Renal pelvis (tissue), 12 donors: ENCODE measurements around the gene SSX2IP. TPM values are rescaled to one million over a fixed set of nuclear protein-coding genes. Genes with fewer than 3 reads are reported as not detected.
"Not testable (repeated sequence)": the region's sequence is repeated elsewhere in the genome, so short reads cannot be mapped to it uniquely, and the experiment has no call there.

Experiments
- DNase-seq: peaks from one replicate; pipeline ENCODE4 v3.0.0-alpha.2; 2013
- long read RNA-seq, 16 experiments: transcript quantifications; one replicate each; lab custom pipeline, GENCODE V29; 2026
- polyA plus RNA-seq, 3 donors: library from polyadenylated mRNA; unstranded; fragments of 120-200 nt; gene quantifications; one replicate each; pipeline ENCODE4 v1.2.1, GENCODE V29; 2013; ENCODE audit not compliant: insufficient read length in 3 of 3

Gene SSX2IP, protein sequence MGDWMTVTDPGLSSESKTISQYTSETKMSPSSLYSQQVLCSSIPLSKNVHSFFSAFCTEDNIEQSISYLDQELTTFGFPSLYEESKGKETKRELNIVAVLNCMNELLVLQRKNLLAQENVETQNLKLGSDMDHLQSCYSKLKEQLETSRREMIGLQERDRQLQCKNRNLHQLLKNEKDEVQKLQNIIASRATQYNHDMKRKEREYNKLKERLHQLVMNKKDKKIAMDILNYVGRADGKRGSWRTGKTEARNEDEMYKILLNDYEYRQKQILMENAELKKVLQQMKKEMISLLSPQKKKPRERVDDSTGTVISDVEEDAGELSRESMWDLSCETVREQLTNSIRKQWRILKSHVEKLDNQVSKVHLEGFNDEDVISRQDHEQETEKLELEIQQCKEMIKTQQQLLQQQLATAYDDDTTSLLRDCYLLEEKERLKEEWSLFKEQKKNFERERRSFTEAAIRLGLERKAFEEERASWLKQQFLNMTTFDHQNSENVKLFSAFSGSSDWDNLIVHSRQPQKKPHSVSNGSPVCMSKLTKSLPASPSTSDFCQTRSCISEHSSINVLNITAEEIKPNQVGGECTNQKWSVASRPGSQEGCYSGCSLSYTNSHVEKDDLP
- polyA plus RNA-seq = 10 to 100 TPM; 34.3 to 40.7 (median 36.9) TPM
- long read RNA-seq, donor 1, full-length matches to known transcripts = 4 of 4 reads
- long read RNA-seq, donor 1, partial matches to known transcripts = 0 of 4 reads
- long read RNA-seq, donor 1, other reads (novel, unspliced or antisense) = 0 of 4 reads
- long read RNA-seq, donor 2, full-length matches to known transcripts = 1 of 1 reads
- long read RNA-seq, donor 2, partial matches to known transcripts = 0 of 1 reads
- long read RNA-seq, donor 2, other reads (novel, unspliced or antisense) = 0 of 1 reads
- long read RNA-seq, donor 3, partial matches to known transcripts = 0 of 2 reads
- long read RNA-seq, donor 3, other reads (novel, unspliced or antisense) = 0 of 2 reads
- long read RNA-seq, donor 4, full-length matches to known transcripts = 5 of 5 reads
- long read RNA-seq, donor 4, partial matches to known transcripts = 0 of 5 reads
- long read RNA-seq, donor 4, other reads (novel, unspliced or antisense) = 0 of 5 reads
- long read RNA-seq, donor 5, full-length matches to known transcripts = 1 of 1 reads
- long read RNA-seq, donor 5, partial matches to known transcripts = 0 of 1 reads
- long read RNA-seq, donor 5, other reads (novel, unspliced or antisense) = 0 of 1 reads
- long read RNA-seq, donor 6, partial matches to known transcripts = 0 of 1 reads
- long read RNA-seq, donor 6, other reads (novel, unspliced or antisense) = 0 of 1 reads
- long read RNA-seq, donor 7, partial matches to known transcripts = 0 of 4 reads
- long read RNA-seq, donor 7, other reads (novel, unspliced or antisense) = 0 of 4 reads
- long read RNA-seq, donor 8 = 0 reads
- long read RNA-seq, donor 9, full-length matches to known transcripts = 4 of 4 reads
- long read RNA-seq, donor 9, partial matches to known transcripts = 0 of 4 reads
- long read RNA-seq, donor 9, other reads (novel, unspliced or antisense) = 0 of 4 reads
- long read RNA-seq, donor 10, full-length matches to known transcripts = 2 of 2 reads
- long read RNA-seq, donor 10, partial matches to known transcripts = 0 of 2 reads
- long read RNA-seq, donor 10, other reads (novel, unspliced or antisense) = 0 of 2 reads
- long read RNA-seq, donor 11, full-length matches to known transcripts = 3 of 3 reads
- long read RNA-seq, donor 11, partial matches to known transcripts = 0 of 3 reads
- long read RNA-seq, donor 11, other reads (novel, unspliced or antisense) = 0 of 3 reads
- long read RNA-seq, donor 12, transcript SSX2IP-210 (13 exons, 1,933 nt) = major isoform, 6 of 11 reads
- long read RNA-seq, donor 12, partial matches to known transcripts = 5 of 11 reads
- long read RNA-seq, donor 12, other reads (novel, unspliced or antisense) = 0 of 11 reads
- long read RNA-seq, donor 13, full-length matches to known transcripts = 2 of 2 reads
- long read RNA-seq, donor 13, partial matches to known transcripts = 0 of 2 reads
- long read RNA-seq, donor 13, other reads (novel, unspliced or antisense) = 0 of 2 reads
- long read RNA-seq, donor 14 = 0 reads
- long read RNA-seq, donor 15, full-length matches to known transcripts = 4 of 4 reads
- long read RNA-seq, donor 15, partial matches to known transcripts = 0 of 4 reads
- long read RNA-seq, donor 15, other reads (novel, unspliced or antisense) = 0 of 4 reads
- long read RNA-seq, donor 16, full-length matches to known transcripts = 2 of 2 reads
- long read RNA-seq, donor 16, partial matches to known transcripts = 0 of 2 reads
- long read RNA-seq, donor 16, other reads (novel, unspliced or antisense) = 0 of 2 reads

DNA sequence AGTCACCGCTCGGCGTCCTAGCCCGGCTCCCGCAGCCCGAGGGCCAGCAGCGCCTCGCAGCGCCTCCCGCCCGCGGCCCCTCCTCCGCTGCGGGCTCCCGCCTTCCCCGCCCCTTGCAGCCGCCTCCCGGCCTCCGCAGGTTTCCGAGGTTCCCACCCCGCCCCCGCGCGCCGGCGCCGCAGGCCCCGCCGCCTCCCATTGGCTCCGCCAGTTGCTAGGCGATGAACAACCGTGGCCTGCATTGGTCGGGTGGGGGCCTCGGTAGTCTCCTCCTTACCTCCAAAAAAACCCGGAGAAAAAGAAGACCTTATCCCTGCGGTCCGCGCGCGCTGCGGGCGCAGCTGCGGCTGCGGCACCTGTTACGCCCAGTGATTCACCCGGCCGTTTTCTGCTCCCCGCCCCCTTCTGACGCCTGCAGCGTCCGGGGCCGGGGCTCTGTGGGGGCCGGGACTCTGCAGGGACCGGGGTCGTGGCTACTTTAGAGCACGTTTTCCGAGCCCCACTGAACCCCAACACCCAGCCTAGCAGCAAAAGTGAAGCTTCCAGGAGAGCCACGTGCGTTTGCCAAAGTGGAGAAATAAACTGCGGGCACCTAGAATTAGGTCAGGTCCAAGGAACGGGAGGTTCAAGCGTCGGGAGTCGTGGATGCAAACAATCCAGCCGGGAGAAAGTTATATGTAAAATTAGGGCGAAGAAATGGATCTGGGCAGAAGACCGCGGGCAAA, at the start of gene SSX2IP:
SSX2IP (minus strand) TSS at position 65 of the 725 bp plus-strand sequence. CDS start 19,242 bp downstream, outside the sequence.
- DNase-seq = peak; percentile 96

DNA sequence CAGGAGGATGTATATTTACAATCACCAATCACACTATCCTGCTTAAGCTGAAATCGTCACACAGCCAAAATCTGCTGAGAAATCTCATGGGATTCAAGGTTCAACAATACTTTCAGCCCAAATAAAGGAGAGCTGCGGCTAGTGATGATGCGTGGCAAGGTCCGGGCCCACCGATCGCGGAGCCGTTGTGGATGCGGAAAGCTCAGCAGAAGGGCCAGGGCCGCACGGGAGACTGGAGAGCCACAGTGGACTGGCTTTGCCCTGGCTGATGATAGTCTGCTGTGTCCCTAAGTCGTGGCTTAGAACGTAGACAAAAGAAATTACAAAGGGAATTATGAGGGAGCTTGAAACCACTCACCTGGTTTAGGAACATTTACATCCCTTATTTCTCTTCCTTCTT, 48.0 kb upstream of the SSX2IP start:
- no peak for DNase-seq

DNA sequence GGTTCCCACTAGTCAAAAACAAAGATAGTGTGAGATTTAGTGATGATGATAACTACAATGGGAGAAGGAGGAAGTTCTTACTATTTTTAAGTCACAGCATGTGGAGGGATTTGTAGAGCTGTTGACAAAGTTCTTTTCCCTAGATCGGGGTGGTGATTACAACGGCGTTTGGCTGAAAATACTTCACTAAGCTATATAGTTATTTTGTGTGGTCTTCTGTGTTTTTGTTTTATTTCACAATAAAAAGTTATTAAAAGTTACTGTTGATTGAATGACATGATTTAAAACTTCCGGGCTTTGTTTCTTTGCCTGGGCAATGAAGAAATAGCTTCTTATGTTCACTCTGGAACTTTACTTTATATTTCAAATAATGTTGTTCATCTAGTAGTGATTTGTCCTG, 47.3 kb upstream of the SSX2IP start:
- DNase-seq = no peak

DNA sequence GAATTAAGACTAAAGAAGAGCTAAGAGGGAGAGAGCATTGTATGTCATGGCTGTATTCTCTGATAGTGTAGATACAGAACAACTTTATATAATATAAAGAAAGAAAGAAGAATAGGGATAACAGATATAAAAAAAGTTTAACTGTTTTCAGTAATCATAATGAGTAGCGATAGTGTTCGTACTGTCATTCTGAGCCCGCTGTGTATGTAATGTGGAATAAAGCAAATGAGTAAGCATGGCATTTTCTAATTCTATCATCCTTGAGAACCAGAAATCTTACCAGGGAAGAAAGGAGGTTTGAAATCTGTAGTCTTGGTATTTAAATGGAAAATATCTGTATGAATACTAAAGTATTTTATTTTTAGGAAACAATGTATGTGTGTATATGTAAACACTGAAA, 46.7 kb upstream of the SSX2IP start:
- DNase-seq = no peak

DNA sequence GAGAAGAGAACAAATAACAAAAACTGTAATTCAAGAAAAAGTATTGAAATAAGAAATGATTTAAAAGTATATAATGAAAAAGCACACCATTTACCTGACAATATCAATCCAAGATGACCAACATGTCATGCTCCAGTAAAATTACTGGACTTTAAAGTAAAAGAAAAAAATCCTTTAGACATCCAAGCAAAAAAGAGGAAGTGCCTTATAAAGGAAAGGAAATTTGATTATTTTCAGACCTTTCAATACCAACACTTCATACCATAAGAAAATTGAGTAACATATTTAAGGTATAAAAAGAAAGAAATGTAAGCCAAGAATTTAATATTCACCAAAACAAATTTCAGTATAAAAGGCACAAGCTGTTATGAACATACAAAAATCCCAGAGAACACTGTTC, 46.2 kb upstream of the SSX2IP start:
- DNase-seq = no peak

DNA sequence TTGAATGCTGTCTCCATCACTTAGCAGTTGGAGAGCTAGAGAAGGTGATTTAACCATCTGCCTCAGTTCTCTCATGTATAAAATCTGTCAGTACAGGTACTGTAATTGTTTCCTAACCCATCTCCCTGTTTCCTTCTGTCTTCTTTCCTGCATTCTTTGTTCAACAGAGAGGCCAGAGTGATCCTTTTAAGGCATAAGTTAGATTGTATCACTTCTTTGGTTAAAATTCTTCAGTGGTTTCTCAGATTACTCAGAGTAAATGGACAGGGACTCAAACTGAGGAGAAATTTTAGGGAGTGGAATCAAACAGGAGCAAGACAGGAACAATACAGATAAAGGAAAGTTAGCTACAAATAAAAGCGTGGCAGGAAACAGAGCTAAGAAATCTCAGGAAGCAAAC, 45.2 kb upstream of the SSX2IP start:
- no peak for DNase-seq

DNA sequence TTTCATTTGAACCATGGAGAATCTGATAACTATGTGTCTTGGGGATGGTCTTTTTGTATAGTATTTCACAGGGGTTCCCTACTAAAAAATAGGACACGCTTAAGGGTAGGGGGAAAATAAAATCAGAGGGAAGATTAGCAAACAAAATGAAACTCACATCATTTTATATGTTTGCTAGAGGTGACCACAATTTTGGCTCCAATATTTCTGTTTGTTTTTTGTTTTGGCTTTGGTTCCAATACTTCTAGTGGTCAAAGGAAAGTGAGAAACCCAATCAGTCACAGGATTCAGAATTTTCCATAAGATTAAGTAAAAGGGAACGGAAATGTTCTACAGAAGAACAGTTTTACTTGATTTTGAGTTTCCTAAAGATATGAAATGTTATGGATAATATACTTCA, 42.3 kb upstream of the SSX2IP start:
- no peak for DNase-seq

DNA sequence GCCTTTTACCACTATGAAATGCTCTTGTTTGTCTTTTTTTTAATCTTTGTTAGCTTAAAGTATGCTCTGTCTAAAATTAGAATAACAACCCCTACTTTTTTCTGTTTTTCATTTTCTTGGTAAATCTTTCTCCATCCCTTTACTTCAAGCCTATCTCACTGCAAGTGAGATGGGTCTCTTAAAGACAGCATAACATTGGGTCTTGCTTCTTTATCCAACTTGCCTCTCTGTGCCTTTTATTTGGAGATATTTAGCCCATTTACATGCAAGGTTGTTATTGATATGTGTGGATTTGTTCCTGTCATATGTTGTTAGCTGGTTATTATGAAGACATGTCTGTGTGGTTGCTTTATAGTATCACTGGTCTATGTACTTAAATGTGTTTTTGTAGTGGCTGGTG, 41.3 kb upstream of the SSX2IP start:
- DNase-seq = no peak

DNA sequence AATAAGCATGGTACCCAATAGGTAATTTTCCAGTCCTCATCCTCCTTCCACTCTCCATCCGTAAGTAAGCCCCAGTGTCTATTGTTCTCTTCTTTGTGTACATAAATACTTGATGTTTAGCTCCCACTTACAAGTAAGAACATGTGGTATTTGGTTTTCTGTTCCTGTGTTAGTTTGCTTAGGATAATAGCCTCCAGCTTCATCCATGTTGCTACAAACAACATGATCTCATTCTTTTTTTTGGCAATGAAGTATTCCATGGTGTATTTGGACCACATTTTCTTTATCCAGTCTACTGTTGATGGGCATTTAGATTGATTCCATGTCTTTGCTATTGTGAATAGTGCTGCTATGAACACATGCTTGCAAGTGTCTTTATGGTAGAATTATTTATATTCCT, 37.5 kb upstream of the SSX2IP start:
- not testable (repeated sequence) for DNase-seq

DNA sequence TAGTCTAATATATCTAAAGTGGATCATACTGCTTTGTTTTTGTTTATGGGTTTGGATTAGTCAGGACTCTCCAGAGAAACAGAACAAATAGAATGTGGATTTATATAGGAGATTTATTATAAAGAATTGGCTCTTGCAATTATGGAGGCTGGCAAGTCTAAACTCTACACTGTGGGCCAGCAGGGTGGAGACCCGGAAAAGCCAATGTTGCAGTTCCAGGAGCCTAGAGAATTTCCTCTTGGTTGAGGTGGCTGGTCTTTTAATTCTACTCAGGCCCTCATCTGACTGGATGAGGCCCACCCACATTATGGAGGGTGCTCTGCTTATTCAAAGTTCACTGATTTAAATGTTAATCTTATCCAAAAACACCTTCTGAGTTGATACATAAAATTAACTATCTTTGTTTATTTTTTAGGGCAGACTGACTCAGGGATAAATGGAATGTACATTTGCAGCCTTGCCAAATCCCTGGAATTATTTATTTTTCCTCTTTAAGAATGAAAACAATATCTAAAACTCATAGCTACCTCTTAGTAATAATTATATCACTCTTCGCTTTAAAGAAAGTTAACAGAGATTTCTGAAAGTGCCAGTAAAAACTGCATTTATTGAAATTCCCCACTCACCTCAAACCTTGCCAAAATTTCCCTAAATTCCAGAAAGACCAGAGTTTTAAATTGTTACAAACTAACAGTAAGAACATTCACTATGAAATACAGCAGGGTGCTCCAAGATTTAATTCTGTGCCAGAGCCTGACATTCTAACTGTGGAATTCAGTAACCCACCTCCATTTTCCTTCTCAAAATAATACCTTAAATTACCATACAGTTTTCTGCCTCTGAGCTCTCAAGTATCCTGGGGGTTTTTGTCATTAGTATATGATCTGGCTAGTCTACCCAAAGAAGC, 36.6 kb upstream of the SSX2IP start:
- no peak for DNase-seq

DNA sequence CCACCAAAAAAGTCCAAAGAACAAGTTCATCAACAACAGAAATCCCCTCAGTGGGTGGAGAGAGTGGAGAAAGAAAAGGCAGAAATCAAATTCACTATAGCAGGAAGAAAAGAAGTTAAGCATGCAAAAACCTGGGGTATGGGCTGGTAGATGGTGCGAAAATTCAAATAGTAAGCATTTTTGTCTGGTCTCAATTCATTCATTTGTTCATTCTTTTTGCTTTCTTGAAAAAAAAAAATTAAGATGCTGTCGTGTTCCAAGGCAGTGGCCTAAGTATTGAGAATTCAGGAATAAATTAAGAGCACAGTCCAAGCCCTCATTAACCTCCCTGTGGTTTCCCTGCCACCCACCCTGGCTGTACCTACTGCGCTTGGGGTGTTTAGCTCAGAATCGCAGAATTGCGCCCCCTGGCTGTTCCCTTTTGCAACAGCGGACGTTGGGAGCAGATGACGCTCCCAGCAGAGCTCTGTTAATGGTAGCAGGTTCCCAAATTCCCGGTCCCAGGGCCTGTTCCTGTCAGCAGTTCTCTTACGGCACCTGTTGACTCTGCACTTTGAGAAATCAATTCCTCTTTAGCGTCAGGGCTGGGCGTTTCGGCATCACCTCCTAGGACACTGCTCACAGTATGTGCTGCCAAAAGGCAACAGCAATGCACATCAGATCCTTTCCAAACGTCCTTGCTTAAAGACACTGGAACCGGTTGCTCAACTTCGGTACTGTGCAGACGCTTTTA, 34.0 kb upstream of the SSX2IP start:
- no peak for DNase-seq

DNA sequence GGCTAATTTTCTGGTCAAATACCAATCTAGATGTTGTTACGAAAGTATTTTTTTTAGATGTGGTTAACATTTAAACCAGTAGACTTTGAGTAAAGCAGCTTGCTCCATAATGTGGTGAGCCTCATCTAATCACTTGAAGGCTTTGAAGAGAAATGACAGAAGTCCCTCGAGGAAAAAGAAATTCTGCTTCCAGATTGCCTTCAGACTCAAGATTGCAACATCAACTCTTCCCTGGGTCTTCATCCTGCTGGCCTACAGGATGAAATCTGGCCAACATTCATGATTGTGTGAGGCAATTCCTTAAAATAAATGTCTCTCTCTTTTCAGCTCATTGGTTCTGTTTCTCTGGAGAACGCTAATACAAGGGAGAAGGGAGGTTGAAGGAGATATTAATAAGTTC, 32.5 kb upstream of the SSX2IP start:
- DNase-seq = no peak

DNA sequence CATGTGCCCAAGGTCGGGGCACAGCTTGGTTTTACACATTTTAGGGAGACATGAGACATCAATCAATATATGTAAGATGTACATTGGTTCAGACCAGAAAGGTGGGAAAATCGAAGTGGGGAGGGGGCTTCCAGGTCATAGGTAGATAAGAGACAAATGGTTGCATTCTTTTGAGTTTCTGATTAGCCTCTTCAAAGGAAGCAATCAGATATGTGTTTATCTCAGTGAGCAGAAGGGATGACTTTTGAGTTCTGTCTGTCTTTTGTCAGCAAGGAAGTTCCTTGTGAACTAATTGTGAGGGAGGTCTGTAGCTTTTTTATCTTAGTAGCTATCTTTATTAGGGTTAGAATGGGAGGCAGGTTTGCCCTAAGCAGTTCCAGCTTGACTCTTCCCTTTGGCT, 31.6 kb upstream of the SSX2IP start:
- not testable (repeated sequence) for DNase-seq

DNA sequence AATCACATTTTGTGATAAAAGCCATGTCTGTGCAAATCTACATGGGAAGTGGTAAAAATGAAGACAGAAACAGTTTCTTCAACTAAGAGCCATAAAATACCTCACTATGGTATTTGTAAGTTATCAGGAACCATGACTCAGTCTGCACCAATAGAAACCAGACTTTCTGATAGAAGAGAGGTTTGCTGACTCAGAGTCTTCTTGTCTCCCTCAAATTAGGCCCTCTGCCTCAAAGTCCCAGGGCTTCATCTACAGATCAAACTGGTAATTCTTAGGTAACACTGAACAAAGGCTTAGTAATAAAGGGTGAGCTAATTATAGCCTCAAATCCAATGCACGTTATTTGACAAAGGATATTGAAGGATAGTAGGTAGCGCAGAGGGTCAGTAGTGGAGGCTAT, 30.9 kb upstream of the SSX2IP start:
- no peak for DNase-seq

DNA sequence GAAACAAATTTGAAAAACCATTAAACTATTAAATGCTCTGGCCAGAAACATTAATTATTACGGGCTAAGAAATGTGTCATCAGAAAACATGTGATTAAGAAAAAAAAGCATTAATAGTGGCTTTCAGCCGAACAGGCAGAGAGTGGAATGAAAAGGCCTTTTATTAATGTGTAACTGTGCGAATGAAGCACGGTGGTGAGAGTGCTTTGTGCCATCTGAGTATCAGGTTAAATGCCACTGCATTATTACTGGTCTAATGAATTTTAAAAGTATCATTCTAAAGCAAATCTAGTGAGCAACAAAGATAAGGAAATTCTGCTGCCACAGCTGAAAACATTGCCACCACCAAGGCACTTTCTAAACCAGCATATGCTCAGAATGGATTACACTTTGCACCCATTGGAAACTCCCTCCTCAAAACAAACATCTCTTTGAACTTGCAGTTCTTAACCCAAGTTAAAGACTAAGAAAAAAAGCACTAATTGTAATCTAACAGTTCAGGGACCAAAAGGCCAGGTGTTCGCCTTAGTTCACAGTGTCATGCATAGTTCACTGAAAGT, 30.0 kb upstream of the SSX2IP start:
- no peak for DNase-seq

DNA sequence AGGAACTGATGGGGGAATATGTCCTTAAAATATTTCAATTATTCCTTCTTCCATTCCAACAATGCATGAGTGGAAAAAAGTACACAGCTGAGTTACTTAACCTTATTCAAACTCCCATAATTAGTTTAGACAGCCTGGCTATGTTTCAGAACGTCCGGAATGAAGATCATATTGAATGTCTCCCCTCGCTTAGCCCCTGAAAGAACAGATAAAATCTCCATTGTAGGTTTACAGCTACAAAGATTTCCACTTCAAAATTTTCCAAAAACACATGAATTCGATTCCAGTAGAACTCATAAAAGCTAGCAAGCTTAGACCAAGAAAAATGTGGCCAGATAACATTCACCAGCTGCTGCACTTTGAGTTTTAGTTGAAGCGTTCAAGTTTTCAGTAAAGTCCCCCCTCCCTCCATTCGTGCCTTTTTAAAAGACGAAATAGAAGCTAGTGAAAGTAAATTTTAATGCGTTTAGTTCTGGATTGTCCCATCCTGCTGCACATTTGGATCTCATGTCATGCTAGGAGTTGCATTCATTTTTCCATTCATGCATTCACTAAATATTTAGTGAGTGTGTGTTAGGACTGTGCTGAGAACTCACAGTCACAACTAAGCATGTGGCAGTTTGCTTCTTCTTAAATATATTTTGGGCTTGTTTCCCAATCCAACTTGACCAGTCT, 29.4 kb upstream of the SSX2IP start:
- peak; percentile 65 for DNase-seq
